ENCODE results near the gene MT1B. TPM values are rescaled to one million over a fixed set of nuclear protein-coding genes. Genes with fewer than 3 reads are reported as not detected.
"Not testable (repeated sequence)": the region's sequence is repeated elsewhere in the genome, so short reads cannot be mapped to it uniquely, and the experiment has no call there.

The MT1B gene
- total RNA-seq, 2 donors from 2014 or later = not detected

DNA sequence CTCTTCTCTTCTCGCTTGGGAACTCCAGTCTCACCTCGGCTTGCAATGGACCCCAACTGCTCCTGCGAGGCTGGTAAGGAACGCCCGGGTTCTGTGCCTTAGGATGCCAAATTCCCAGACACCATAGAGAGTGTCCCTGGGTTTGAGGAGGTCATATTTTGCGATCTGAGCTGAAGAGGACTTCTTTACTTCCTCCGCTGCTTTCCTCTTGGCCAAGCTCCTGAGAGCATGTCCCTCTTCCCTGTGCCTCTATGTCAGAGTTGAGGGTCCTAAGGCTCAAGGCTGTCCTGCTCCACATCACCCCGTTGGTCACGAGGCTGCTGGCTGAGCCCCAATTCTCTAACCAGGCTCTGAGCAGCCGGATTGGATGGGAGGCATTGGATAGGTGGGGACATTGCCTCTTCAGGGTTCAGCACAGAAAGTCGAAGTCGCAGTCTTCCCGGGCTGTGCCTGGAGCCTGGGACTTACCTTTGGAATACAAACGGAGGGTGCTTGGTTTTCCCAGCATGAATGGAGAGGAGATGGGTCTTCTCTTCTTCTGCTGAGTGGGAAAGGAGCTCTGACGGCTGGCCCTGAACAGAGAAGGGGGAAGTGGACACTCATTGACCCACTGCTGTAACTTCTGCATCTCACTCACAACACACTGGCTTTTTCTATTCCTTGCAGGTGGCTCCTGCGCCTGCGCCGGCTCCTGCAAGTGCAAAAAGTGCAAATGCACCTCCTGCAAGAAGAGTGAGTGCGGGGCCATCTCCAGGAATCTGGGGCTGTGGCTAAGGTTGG lies 18.3 kb downstream of the MT1B start:
- Mint-ChIP-seq H3K9me3 (no peaks in the 10 kb centered on the region), H3K27ac (no peak overlapping the region), H3K36me3 (peaks cover 0 to 8% of the 10 kb centered on the region in 2 donors)
- ATAC-seq (no peak), DNase-seq (ENCODE audit: low spot score in 2 of 2) (no peak)

GRCh38 chr16:56670620-56670934 lies 18.9 kb downstream of the MT1B start:
- ATAC-seq = no peak
- Mint-ChIP-seq H3K27ac (no peak overlapping the region), H3K36me3 (peaks cover 0 to 8% of the 10 kb centered on the region in 2 donors)

GRCh38 chr16:56671691-56672090 lies 20.0 kb downstream of the MT1B start:
- ATAC-seq; H3K36me3 Mint-ChIP-seq; DNase-seq (ENCODE audit: low spot score in 2 of 2): not testable (repeated sequence)

More at GRCh38 chr16:56670620-56670934, 18.9 kb downstream of the MT1B start:
- no peaks in the 10 kb centered on the region for H3K9me3 Mint-ChIP-seq
- DNase-seq (ENCODE audit: low spot score in 2 of 2) = no peak

GRCh38 chr16:56672171-56672570 lies 20.5 kb downstream of the MT1B start:
- not testable (repeated sequence) for DNase-seq (ENCODE audit: low spot score in 2 of 2); H3K36me3 Mint-ChIP-seq; H3K27ac Mint-ChIP-seq; H3K9me3 Mint-ChIP-seq; ATAC-seq

More at GRCh38 chr16:56671691-56672090, 20.0 kb downstream of the MT1B start:
- not testable (repeated sequence) for H3K9me3 Mint-ChIP-seq, H3K27ac Mint-ChIP-seq

DNA sequence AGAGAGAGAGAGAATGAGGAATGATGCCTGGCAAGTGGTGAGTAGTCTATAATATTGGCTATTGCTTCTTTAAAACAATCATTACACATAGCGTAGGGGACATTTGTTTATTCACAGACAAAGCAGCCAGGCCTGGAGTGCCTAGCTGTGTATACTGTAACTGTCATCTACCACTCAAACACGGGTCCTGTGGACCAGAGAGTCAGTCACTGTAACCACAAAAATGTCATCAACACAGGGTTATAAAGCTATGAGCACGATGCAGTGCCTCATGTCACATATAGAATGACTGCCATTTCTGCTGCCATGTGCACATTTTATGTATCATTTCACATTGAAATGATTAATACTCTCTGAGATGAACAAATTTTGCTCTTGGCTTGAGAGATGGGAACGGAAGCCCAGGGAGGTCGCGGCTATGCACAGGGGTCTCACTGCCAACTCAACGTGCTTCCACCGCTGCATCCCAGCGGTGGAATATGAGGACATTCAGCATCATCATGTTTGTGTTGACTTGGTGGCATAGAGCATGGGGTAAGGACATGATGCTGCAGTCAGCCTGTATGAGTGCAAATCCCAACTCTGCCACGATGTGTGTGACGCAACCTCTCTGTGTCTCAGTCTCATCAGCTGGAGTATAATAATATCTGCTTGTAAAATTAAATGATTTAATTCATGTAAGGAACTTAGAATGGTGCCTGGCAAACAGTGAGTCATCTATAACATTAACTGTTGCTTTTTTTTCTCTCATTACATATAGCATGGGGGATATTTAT lies 21.3 kb downstream of the MT1B start:
- H3K9me3 Mint-ChIP-seq = no peaks in the 10 kb centered on the region
- ATAC-seq = no peak

GRCh38 chr16:56673921-56674320 lies 22.2 kb downstream of the MT1B start:
- peak; percentile 34 to 37 for ATAC-seq
- no peak for DNase-seq (ENCODE audit: low spot score in 2 of 2)

More for the DNA sequence above, 21.3 kb downstream of the MT1B start:
- H3K27ac Mint-ChIP-seq = no peak overlapping the region
- no peak for DNase-seq (ENCODE audit: low spot score in 2 of 2)
- peaks cover 0 to 8% of the 10 kb centered on the region in 2 donors for H3K36me3 Mint-ChIP-seq

GRCh38 chr16:56674570-56674969 lies 22.9 kb downstream of the MT1B start:
- not testable (repeated sequence) for H3K36me3 Mint-ChIP-seq; DNase-seq (ENCODE audit: low spot score in 2 of 2); H3K9me3 Mint-ChIP-seq; H3K27ac Mint-ChIP-seq; ATAC-seq

More at GRCh38 chr16:56673921-56674320, 22.2 kb downstream of the MT1B start:
- no peaks in the 10 kb centered on the region for H3K9me3 Mint-ChIP-seq
- peaks cover 0 to 1% of the 10 kb centered on the region in 2 donors for H3K36me3 Mint-ChIP-seq
- H3K27ac Mint-ChIP-seq = peak overlapping the region in 1 of 2 donors; percentile 29

- Mint-ChIP-seq H3K27ac (peak overlapping the region in 1 of 2 donors; percentile 55), H3K9me3 (no peaks in the 10 kb centered on the region)
These were observed 24.1 kb downstream of the MT1B start for GRCh38 chr16:56675685-56676210.

DNA sequence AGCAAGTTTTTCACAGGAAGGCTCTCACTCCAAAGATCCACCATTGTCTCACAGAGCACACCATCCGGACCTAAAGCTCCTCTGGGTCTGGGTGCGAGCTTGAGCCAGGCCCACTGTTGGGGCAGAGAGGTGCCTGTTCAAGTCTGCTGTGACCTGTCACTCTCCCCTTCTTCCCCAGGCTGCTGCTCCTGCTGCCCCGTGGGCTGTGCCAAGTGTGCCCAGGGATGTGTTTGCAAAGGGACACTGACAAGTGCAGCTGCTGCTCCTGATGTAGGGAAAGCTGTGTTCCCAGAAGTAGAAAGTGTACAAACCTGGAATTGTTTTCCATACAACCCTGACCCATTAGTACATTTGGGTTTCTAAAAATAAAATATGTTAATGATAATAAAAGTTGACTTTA lies 25.8 kb downstream of the MT1B start:
- H3K9me3 Mint-ChIP-seq = no peaks in the 10 kb centered on the region
- DNase-seq (ENCODE audit: low spot score in 2 of 2) = no peak
- no peak for ATAC-seq
- no peaks in the 10 kb centered on the region for H3K36me3 Mint-ChIP-seq
- H3K27ac Mint-ChIP-seq = no peak overlapping the region

More at GRCh38 chr16:56675685-56676210, 24.1 kb downstream of the MT1B start:
- ATAC-seq = peak in 1 of 2 donors; percentile 83
- peak in 1 of 2 donors; percentile 53 for DNase-seq (ENCODE audit: low spot score in 2 of 2)
- no peaks in the 10 kb centered on the region for H3K36me3 Mint-ChIP-seq

- no peaks in the 10 kb centered on the region for H3K36me3 Mint-ChIP-seq
- ATAC-seq (no peak), DNase-seq (ENCODE audit: low spot score in 2 of 2) (no peak)
- H3K9me3 Mint-ChIP-seq = no peaks in the 10 kb centered on the region
- H3K27ac Mint-ChIP-seq = no peak overlapping the region
These were observed 27.5 kb downstream of the MT1B start for GRCh38 chr16:56679078-56679730.

GRCh38 chr16:56679818-56680217 lies 28.1 kb downstream of the MT1B start:
- H3K36me3 Mint-ChIP-seq = no peaks in the 10 kb centered on the region
- DNase-seq (ENCODE audit: low spot score in 2 of 2) (no peak), ATAC-seq (peak in 1 of 2 donors; percentile 72)
- no peak overlapping the region for H3K27ac Mint-ChIP-seq
- H3K9me3 Mint-ChIP-seq = no peaks in the 10 kb centered on the region

GRCh38 chr16:56681939-56682702 lies 30.4 kb downstream of the MT1B start, which contains the start of gene MT1X:
Gene MT1X, plus strand, starts transcription at chr16:56682470. Its CDS starts 71 bp downstream, at chr16:56682541.
- Mint-ChIP-seq H3K27ac (peak within 1 kb of the TSS; percentile 51 to 96), H3K36me3 (peaks cover 0 to 5% of the 10 kb centered on the region in 2 donors), H3K9me3 (no peaks in the 10 kb centered on the region)
- DNase-seq (ENCODE audit: low spot score in 2 of 2) (peak; percentile 81 to 91), ATAC-seq (peak; percentile 97)

DNA sequence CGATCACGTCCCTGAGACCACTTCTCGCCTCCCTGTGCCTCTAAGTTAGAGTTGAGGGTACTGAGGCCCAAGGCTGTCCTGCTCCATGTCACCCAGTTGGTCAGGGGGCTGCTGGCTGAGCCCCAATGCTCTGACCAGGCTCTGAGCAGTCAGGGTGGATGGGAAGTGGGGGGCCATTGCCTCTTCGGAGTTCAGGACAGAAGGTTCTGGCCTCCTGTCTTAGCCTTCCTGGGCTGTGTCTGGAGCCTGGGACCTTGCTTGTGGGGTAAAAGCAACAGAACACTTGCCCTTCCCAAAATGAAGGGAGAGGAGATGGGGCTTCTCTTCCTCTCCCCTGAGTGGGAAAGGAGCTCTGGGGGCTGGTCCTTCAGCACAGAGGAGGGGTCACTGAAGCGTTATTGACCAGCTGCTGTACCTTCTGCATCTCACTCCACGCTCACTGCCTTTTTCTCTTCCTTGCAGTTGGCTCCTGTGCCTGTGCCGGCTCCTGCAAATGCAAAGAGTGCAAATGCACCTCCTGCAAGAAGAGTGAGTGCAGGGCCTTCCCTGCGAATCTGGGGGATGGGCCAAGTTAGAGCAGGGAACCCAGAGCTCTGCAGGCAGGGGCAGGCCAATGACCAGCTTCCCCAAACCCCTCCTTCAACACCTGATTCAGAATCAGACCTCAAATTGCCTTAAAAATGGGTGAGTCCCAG lies 31.2 kb downstream of the MT1B start:
- no peak for DNase-seq (ENCODE audit: low spot score in 2 of 2)
- Mint-ChIP-seq H3K27ac (peak overlapping the region; percentile 51 to 96), H3K36me3 (peaks cover 0 to 5% of the 10 kb centered on the region in 2 donors), H3K9me3 (no peaks in the 10 kb centered on the region)
- peak in 1 of 2 donors; percentile 12 for ATAC-seq

DNA sequence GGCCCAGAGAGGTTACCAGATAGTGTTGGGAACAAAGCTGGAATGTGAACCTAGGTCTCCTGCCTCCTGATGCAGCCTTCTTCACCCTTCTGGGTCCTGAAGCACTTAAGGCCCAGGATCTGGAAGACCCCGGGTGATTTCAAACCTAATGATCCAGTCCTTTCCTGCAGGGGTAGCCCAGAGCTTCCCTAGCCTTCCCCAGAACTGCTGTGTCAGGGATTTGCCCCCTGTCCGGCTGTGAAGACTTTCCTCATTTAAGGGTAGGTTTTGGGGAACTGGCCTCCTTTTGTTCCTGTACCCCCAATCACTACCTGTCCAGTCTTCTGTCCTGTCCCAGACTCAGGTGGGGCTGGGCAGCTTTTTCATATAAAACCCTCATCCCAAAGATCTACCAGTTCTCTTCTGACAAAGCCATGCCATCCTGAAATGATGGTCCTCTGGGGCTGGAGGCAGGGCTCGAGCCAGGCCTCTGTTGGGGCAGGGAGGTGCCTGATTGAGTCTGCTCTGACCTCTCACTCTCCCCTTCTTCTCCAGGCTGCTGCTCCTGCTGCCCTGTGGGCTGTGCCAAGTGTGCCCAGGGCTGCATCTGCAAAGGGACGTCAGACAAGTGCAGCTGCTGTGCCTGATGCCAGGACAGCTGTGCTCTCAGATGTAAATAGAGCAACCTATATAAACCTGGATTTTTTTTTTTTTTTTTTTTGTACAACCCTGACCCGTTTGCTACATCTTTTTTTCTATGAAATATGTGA lies 31.9 kb downstream of the MT1B start:
- Mint-ChIP-seq H3K9me3 (no peaks in the 10 kb centered on the region), H3K27ac (no peak overlapping the region), H3K36me3 (peaks cover 0 to 5% of the 10 kb centered on the region in 2 donors)
- DNase-seq (ENCODE audit: low spot score in 2 of 2) (no peak), ATAC-seq (no peak)
